K562 (cell line): ENCODE measurements around the gene GGA3. TPM values are rescaled to one million over a fixed set of nuclear protein-coding genes. Genes with fewer than 3 reads are reported as not detected.

ENCODE experiments used
- ARNT ChIP-seq, 2 experiments: fragments of 450-650 bp; IDR thresholded peaks; 2 replicates each; pipeline ENCODE4 v1.6.1; 2016; ENCODE audit warnings: mild to moderate bottlenecking in 1 of 2
- DMBX1 ChIP-seq: fragments of 250-450 bp; sonication (Bioruptor Pico); IDR thresholded peaks from 2 replicates; pipeline ENCODE4 v1.8.0; 2022; ENCODE audit warnings: inconsistent platforms, mild to moderate bottlenecking, moderate library complexity, borderline replicate concordance
- E2F5 ChIP-seq: sonication (generic); formaldehyde crosslinking; IDR thresholded peaks from 2 replicates; pipeline ENCODE4 v1.8.0; 2022; ENCODE audit warnings: mild to moderate bottlenecking, missing genetic modification reagents
- ELF2 ChIP-seq: fragments of 250-450 bp; sonication (Bioruptor Pico); IDR thresholded peaks from 2 replicates; pipeline ENCODE4 v1.5.0; 2021; ENCODE audit warnings: mild to moderate bottlenecking
- EP300 ChIP-seq: IDR thresholded peaks from 2 replicates; pipeline ENCODE4 v1.6.1; 2012; ENCODE audit warnings: low read length, improper control_type of control experiment
- EZH2 ChIP-seq: IDR thresholded peaks from 2 replicates; pipeline ENCODE4 v1.6.1; 2012; ENCODE audit warnings: low read depth, mild to moderate bottlenecking, inconsistent platforms, low read length, borderline replicate concordance
- PURB ChIP-seq: sonication (generic); formaldehyde crosslinking; IDR thresholded peaks from 2 replicates; pipeline ENCODE4 v1.9.0; 2021; ENCODE audit warnings: low read depth, mild to moderate bottlenecking, missing genetic modification reagents
- RERE ChIP-seq: sonication (generic); formaldehyde crosslinking; IDR thresholded peaks from 2 replicates; pipeline ENCODE4 v1.8.0; 2023; ENCODE audit warnings: missing genetic modification reagents, mild to moderate bottlenecking, borderline replicate concordance
- TAF15 ChIP-seq: fragments of 200-400 bp; formaldehyde crosslinking; IDR thresholded peaks from 2 replicates; pipeline ENCODE4 v1.6.1; 2017; ENCODE audit warnings: mild to moderate bottlenecking, low read depth, low read length, moderate library complexity
- TEAD1 ChIP-seq, 2 experiments: fragments of 450-650 bp in 1 of 2; sonication (generic) in 1 of 2; formaldehyde crosslinking; IDR thresholded peaks; 2 replicates each; pipeline versions ENCODE4 v1.4.0 to v1.8.0; 2020 to 2022; ENCODE audit warnings: mild to moderate bottlenecking in 2 of 2, missing genetic modification reagents in 1 of 2
- THRA ChIP-seq: fragments of 450-650 bp; IDR thresholded peaks from 2 replicates; pipeline ENCODE4 v1.6.1; 2017; ENCODE audit warnings: mild to moderate bottlenecking, moderate library complexity
- ZBTB7A ChIP-seq: IDR thresholded peaks from 2 replicates; pipeline ENCODE4 v1.6.1; 2011; ENCODE audit warnings: low read depth, mild to moderate bottlenecking, low read length, moderate library complexity, borderline replicate concordance; ENCODE audit not compliant: control insufficient read depth
- ZNF140 ChIP-seq: fragments of 250-450 bp; sonication (Bioruptor Pico); IDR thresholded peaks from 2 replicates; pipeline ENCODE4 v1.8.0; 2021; ENCODE audit warnings: moderate library complexity, mild to moderate bottlenecking, inconsistent platforms
- ZNF280B ChIP-seq: fragments of 250-450 bp; sonication (Bioruptor Pico); IDR thresholded peaks from 2 replicates; pipeline ENCODE4 v1.5.1; 2021; ENCODE audit warnings: mild to moderate bottlenecking
- ZNF3 ChIP-seq: fragments of 250-450 bp; sonication (Bioruptor Pico); IDR thresholded peaks from 2 replicates; pipeline ENCODE4 v1.5.0; 2021; ENCODE audit warnings: mild to moderate bottlenecking, moderate library complexity
- ZNF324 ChIP-seq: fragments of 250-450 bp; sonication (Bioruptor Pico); IDR thresholded peaks from 2 replicates; pipeline ENCODE4 v1.4.0; 2020; ENCODE audit warnings: mild to moderate bottlenecking
- ZNF354B ChIP-seq: fragments of 250-450 bp; sonication (Bioruptor Pico); IDR thresholded peaks from 2 replicates; pipeline ENCODE4 v1.4.0; 2020
- ZNF780A ChIP-seq: fragments of 250-450 bp; sonication (Bioruptor Pico); IDR thresholded peaks from 2 replicates; pipeline ENCODE4 v1.5.0; 2021; ENCODE audit warnings: mild to moderate bottlenecking
- ZNF830 ChIP-seq: fragments of 250-450 bp; sonication (Bioruptor Pico); IDR thresholded peaks from 2 replicates; pipeline ENCODE4 v1.5.0; 2021; ENCODE audit warnings: mild to moderate bottlenecking
- polyA plus RNA-seq, 8 experiments: library from polyadenylated mRNA; depleted of rRNA in 4 of 8; stranded (reverse) in 5 of 8; unstranded in 3 of 8; fragments of >200 nt; fragmentation: Nextera tagmentation in 2 of 8; fragmentation: Illumina TruSeq in 1 of 8; extraction: Ambion mirVana in 2 of 8; extraction: Trizol in 1 of 8; gene quantifications; 2 replicates each; pipeline versions ENCODE4 v1.2.1 to v1.2.3, GENCODE V29; 2011 to 2014; ENCODE audit warnings: inconsistent platforms in 1 of 8, missing spikeins in 1 of 8
- total RNA-seq, 7 experiments: library from RNA; depleted of rRNA in 6 of 7; stranded (reverse); fragments of >200 nt in 6 of 7; fragmentation: Illumina TruSeq in 2 of 7; extraction: Trizol in 2 of 7; gene quantifications; 2 replicates each; pipeline versions ENCODE4 v1.2.1 to v1.2.3, GENCODE V29; 2011 to 2021; ENCODE audit warnings: low replicate concordance in 1 of 7

Gene GGA3
- total and polyA plus RNA-seq, 9 of the 15 experiments (the other 6 are each of a cell fraction or from before 2014, with no cell fraction given) = 5.7 to 64.9 (median 25.4) TPM

- TF ChIP-seq E2F5 (CRISPR knock-in tag) (no peak; the same call in 1 of the 2 replicates), ZNF280B (no peak), ZNF3 (CRISPR knock-in tag) (no peak), THRA (no peak), RERE (CRISPR knock-in tag) (no peak), ELF2 (no peak), ZNF780A (no peak), EP300 (no peak; the same call in 1 of the 2 replicates), TAF15 (no peak), PURB (CRISPR knock-in tag) (no peak), TEAD1 (CRISPR knock-in tag; IDR thresholded peaks at IDR 0.05) (peak in 1 of 2 experiments; percentile 59; a peak in 1 of 4 replicates), ZNF324 (CRISPR knock-in tag) (0 out of 2 replicates have a peak, but pooled peaks have one; percentile 44), ZNF354B (CRISPR knock-in tag) (no peak), ARNT (IDR thresholded peaks at IDR 0.05) (no peak), ZNF140 (CRISPR knock-in tag) (no peak), ZNF830 (CRISPR knock-in tag) (no peak), ZBTB7A (peak; percentile 52; the same call in 1 of the 2 replicates), EZH2 (no peak), DMBX1 (no peak)
Measured at GRCh38 chr17:75205037-75205792, 56.2 kb downstream of the GGA3 start, which contains the start of gene NUP85 (continued).
